Stimulated activated naive CD4-positive, alpha-beta T cell (primary cell): ENCODE data around the gene HS6ST1.

Source experiments
- DNase-seq, 6 experiments: peaks; one replicate each; lab custom pipeline; 2025; lab: John Stamatoyannopoulos, UW

The HS6ST1 gene

DNA sequence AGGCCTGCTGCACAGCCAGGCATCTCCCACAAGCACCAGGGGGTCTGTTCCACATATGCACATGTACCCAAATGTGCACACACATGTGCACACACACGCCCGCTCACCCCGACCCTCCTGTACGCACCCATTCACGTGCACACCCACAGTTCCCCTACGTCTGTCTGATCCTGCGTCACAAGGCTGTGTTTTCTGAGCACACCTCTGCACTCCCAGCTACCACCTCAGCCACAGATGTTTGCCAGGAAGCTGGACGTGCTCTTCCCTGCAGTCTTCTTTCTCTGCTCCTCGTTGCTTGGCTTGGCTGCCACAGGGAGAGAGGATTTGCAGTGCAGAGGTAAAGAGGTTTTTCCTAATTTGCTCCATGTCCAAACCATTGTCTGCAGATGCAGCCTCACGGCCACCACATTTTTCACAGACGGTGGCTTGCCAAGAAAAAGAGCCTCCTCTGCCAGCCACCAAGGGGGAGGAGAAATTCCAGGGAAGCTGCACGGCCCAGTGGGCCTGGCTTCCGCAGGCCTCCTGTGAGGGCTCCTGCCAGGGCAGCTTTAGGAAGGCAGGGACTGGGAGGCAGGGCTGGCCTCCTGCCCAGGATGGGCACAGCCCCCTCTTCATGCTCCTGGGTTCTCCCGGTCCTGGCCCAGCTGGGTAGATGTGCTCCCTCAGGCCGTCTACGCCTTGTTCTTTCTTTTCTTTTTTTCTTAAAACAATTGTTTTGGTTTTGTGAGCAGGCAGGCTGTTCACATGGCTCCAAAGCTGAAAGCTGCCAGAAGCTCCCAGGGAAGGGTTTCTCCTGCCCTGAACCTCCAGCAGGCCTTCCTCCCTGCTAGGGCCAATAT lies 29.3 kb upstream of the HS6ST1 start:
- DNase-seq: no peak

DNA sequence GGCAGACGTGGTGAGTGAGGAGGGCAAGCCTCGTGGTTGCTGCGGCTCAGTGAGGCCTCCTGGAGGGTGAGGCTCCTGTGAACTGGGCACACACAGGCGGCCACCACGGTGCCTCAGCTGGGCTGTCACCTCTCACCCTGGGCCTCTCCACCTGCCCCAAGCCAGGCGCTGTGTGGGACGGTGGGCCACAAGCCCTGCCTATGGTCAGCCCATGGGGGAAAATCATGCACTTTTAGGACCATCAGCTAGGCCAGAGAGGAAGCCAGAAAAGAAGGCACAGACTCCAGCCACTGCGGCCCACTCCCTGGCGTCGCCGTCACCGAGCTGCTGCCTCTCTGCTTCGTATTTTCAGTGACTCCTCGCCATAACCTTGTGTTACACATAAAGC lies 28.5 kb upstream of the HS6ST1 start:
- no peak for DNase-seq

DNA sequence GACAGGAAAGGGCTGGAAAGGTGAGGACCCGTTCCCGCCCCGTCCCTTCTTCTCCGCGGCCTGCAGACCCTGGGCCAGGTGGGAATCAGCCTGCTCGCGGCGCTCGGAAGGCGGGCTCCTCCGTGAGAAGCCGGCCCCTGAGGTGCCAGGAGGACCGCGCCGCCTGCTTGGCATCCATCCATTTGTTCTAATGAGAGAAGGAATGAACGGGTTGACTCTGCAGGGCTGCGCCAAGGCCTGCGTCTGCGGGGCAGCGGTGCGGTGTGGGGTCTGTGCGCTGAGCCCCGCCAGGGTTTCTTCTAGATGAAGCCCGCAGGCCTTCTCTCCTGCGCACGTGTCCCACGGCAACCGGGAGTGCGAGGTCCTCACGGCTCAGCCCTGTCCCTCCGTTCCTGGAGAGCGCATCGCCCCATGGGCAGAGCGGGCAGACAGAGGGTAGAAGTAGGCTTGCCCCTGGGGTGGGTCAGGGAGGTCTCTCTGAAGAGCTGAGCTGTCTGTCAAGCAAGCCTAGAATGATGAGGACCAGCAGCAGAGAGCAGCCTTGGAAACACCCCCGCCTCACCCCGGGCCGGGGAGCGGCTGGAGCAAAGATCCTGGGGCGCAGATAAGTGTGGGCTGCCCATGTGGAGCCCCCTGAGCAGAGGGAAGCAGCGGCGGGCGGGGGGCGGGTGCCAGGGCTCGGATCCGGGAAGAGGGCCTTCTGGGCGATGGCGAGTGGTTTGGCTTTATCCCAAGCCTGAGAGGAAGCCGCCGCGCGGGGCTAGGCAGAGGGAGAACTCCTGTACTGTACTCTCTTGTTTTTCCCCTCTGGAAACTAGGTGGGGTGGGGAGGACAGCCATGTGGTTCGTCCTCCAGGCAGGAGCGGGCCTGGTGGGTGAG lies 27.9 kb upstream of the HS6ST1 start:
- no peak for DNase-seq

DNA sequence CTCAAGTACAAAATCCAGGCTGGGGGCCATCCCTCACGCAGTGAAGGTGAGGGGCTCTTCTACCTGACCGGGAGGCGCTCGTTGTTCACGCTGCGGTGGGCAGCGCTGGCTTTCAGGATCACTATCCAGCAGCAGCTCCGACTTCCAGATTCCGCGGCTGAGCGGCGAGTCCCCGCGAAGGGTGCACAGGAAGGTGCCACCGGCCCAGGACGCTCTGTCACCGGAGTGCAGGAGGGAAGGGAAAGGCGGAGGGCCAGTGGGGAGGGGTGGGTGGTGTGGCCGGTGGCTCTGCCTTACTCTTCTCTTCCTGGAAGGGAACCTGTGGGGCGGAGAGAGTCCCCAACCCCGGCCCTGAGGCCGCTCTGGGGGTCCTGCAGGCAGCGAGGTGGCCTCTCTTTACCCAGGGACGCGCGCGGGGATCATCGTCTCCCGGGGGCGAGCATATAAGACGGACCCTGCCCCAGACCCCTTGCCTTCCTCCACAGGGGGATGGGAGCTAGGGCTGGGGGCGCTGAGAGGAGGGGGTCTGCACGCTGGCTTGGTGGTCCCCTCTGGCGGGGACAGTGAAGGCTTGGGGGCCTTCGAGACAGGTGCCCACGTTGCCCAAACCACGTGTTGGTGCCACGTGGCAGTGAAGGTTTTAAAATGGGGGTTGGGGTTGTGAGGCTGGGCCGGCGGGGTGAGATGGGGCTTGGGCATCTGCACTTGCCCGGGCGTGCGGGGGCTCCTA lies 26.9 kb upstream of the HS6ST1 start:
- DNase-seq: no peak

DNA sequence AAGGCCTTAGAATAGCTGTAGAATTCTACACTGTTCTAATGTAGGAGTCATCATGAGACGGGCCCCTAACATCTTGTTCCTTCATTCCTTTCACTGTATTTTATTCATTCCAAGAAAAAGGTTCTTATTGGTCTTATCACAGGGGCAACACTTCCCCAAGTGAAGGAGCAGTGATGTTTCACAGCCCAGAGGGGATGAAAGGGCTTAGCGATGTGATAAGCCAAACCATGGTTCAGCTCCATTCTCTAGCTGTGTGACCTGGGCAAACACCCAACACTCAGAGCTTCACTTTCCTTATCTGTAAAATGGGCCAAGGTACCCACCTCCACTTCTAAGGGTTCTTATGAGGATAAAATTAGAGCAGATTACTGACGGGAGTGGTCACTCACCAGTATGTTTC lies 25.4 kb upstream of the HS6ST1 start:
- DNase-seq: no peak

DNA sequence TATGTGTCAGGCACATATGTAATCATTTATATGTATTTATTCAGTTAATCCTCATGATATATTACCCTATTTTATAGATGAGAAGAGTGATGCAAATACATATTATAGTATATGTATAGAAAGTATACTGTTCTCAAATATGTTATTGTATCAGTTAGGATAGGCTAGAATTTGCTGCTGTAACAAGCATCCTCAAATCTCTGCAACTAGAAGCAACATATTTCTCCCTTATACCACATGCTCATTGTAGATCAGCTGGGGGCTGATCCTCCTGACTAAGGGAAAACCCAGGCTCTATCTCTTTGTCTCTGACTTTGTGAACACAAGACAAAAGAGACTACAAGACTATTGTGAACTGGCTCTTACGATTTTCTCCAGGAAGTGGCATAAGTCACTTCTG lies 24.8 kb upstream of the HS6ST1 start:
- no peak for DNase-seq

DNA sequence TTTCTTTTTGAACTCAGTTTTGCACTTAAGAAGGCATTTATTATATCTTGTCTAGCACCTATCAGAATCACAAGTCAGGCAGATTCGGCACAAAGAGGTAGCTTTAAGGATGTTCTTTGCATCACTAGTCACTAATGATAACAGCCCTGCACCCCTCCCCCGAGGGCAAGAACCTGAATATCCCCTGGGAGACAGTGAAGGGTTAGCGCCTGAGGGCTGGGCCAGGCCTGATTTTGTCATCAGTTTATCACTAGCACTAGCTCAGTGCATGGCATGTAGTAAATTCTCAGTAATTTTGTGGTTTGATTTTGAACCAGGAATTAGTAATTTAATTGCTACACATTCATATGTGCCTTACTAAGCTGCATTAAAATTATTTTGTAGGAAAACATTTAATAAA lies 23.9 kb upstream of the HS6ST1 start:
- no peak for DNase-seq

DNA sequence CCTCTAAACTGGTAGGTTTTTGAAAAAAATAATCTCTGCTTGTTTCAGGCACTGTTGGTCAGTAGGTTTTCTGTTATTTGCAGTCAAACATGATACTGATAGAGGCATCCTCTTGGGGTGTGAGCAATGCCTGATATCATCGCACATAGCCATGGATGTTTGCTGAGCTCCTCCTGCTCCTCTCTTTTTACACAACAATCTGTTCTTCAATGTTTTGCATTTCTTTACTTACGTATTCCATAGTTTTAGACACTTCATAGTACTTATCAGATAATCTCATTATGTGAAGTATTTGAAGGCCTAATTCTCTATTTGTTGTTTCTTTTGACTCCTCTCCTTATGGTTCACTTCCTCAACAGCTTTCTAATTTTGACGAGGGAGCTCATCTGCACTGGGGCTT lies 23.0 kb upstream of the HS6ST1 start:
- DNase-seq: no peak

DNA sequence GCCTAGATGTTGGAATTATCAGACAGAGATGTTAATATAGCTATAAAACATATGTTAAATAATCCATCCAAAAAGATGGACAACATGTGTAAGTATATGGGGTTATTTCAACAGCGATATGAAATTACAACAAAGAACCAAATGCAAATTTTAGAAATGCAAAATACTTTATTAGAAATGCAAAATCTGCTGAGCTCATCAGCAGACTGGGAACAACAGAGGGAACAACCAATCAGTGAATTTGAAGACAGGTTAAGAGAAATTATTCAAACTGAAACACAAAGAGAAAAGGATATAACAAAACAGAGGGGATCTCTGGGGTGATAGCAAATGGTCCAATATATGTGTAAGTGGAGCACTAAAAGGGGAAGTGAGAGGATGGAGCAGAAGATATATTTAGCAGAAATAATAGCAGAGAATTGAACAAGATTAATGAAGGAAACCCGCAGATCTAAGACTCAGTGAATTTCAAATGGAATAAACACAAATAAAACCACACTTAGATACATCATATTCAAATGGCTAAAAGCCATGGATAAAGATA lies 13.5 kb upstream of the HS6ST1 start:
- no peak for DNase-seq

DNA sequence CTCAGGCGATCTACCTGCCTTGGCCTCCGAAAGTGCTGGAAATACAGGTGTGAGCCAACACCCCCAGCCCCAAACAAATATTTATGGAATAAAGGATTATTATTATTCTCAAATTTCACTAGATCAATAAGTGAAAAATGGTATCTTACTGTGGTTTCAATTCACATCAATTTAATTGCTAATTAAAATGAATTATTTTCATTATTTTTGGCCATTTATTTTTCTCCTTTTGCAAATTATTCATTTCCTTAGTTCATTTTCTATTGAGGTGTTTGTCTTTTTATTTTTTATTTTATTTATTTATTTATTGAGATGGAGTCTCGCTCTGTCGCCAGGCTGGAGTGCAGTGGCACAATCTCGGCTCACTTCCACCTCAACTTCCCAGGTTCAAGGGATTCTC lies 11.9 kb upstream of the HS6ST1 start:
- no peak for DNase-seq

DNA sequence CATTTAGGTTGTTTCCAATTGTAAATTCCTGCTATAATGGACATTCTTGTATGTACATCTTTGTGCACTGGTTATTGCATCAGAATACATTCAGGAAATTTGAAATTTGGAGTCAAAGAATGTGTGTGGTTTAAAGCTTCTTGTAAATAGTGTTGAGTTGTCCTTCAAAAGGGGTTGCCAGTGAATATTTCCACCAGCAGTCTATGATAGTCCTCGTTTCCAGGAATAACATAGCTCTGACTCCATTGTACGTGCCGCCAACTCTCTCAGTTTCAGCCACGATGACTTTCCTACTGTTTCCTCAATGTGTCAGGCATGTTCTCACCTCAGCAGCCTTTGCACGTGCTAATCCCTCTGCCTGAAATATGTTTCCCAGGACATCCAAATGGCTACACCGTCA lies 10.9 kb upstream of the HS6ST1 start:
- no peak for DNase-seq

DNA sequence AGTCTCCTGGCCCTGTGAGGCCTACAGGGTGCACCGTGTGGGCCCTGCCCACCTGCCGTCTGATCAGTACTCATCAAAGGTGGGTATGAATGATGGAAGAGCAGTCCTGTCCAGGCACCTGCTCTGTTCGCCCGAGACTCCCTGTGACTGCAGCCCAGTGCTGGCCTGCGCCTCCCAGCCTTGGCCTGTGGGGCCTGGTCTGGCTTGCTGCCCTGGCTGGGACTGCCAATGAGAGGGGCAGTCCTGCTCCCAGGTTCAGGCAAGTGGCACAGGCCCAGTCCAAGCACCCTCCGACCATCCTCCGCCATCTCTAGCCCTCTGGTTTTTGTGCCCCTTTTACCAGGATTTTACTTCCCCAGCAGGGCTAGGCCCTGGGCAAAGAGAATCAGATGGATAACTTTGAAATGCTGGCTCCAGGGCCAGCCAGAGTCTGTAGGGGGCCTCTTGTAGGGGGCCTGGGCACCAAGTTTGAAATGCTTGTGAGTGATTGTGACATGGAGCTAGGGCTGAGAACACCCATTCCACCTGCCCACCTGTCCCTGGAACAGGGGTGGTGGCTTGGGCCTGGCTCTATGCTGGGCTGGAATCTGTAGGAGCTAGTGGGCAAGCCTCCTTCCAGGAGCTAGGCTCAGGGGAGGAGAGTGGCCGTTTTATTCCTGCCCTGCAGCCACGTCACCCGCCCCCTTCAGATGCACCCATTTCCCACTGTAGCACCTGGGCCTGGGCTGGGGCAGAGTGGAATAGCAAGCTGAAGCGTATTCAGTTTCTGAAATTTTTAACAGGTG lies 8.7 kb upstream of the HS6ST1 start:
- DNase-seq: no peak

DNA sequence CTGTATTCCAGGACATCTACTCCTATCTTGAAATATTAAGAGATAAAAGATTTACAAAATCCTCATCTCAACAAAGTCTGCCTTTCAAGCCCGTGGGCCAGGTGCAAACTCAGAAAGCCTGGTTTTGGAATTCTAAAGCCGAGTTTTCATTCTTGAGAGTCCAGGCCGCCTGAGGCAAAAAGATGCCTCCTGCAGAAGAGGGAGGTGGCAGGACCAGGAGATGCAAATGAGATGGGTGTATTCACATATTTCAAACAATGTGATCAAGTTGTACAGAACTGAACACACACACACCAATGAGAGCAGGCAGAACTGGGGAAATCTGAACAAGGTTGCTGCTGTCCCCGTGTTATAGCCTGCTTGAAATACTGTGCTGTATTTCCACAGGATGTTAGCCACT lies 7.7 kb upstream of the HS6ST1 start:
- no peak for DNase-seq

DNA sequence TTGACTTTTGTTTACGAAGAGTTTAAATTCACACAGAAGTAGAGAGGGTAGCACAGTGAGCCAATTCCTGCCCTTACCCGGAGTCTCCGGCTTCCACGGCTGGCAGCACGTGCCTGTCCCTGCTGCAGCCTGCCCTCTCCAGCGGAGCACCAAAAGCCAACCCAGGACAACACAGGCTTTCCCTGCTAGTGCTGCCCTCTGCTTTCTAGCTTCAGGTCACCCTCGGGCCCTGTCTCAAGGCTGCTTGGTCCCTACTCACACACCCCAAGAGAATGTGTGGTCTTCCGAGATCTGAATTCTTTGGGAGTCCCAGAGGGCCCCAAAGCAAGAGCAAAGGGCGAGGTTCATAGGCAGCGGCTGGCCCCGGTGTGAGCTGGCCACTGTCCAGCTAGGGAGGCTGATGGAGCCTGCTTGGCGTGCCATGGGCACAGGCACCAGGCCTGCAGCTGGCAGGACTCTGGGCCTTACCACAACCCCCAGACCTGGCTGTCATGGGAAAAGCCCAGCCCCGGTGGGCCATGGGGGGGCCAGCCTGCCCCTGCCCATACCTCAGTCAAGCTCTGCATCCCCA lies 7.0 kb upstream of the HS6ST1 start:
- no peak for DNase-seq

DNA sequence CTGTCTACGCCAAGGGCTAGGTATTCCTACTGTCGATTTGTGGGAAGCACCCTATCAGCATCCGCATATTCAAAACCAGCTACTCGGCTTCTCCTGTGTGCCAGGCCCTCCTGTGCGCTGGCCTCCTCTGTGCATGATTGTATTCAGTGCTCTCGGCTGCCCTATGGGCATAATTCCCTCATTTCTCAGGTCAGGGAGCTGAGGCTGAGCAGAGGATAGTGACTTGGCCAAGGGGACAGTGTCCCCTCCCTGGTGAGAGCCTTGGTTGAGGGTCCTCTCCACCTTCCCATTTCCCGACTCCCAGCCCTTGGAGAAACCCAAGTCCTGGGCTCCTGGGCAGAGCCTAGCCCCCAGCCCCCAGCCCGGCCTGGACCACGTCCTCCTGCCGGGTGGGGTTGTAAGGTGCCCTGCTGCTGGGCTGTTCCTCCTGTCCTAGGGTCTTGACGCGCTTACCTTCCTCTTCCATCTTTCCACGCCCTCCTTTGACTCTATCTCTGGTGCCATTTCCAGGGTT lies 6.3 kb upstream of the HS6ST1 start:
- DNase-seq: no peak

DNA sequence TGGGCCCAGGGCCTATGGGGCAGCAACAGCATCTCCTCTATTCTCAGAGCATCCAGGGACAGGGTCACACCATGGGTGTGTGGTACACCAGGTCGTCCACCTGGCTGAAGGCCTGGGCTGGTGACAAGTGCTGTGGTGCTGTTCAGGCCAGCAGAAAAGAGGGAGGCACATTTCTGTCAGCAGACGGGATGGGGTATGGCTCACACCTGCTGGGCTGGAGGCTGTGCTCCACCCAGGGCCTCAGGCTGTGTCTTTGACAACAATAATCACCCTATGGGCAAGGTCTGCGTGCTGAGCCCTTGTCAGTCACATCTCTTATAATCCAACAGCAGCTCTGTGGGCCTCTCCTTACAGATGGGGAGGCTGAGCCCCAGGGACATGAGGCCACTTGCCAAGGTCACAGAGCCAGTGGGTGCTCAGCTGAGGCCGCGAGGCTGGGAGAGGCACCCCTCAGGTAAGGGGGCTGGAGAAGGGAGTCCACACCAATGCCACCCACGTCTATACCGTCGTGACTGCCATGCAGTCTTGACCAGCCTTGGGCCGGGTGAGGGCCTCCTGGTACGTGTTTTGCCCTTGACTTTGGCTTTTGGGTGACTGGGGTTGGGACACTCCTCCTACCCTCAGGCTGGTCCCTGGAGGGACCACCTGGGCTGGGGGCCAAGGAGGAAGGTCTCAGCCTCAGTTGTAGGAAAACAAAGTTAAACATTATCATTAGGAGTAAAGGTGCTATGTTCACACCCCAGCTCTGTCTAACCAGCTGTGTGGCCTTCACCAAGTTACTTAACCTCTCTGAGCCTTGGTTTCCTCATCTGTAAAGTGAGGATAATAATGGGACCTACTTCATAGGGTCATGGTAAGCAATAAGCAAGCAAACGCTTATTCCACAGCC lies 5.6 kb upstream of the HS6ST1 start:
- no peak for DNase-seq

DNA sequence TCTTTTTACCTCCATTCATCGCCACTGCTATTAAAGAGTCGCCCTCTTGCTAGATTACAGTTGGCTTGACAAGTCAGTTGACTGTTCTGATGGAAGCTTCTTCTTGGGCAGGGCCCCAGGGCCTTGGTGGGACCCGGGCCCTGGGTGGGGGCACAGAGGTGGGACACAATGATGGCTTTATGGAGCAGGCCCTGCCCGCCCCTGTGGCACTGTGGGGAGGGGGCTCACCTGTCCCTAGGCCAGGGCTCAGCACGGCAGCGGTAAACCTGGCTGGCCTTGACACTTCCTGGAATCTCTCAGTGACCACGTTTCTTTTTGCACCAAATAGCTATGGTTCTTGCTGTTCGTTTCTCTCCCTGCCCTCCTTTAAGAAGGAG lies 4.9 kb upstream of the HS6ST1 start:
- no peak for DNase-seq

DNA sequence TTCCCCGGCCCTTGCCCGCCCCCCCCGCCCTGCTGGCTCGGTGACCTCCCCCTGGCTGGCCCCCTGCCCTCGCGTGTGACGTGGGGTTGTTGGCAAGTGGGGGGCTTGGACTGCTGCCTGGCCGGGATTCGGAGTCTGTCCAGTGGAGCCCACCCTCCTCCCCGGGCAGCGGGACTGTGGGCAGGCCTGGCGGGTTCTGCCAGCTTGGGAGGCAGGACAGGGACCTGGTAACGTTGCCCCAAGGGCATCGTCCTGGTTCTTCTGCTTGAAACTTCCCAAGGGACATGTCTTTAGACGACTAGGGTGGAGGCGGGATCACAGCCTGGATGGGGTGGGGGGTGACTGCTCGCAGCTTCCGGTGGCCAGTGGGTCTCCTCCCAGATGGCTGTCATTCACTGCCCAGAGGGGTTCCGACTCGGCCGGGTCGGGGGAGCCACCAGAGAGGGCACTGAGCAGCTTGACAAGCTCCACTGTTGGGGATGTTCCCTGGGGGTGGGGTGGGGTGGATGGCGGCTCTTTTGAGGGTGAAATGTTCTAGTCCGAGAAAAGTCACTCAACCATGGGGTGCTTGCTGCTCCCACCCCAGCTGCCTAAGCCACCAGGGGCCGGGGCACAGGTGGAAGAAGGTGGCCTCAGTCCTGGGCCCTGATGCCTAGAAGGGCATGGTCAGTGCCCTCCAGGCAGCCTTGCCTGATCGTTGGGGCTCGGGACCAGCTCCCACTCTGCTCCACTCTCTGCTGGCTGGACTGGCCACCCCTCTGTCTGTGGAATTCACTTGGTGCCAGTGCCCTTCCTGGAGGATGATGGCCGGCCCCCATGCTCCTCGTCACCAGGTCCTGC lies 4.3 kb upstream of the HS6ST1 start:
- peak in 1 of 6 experiments; percentile 3 for DNase-seq
